PC-3 (cell line): Measurements from ENCODE around the gene USP54. TPM values are rescaled to one million over a fixed set of nuclear protein-coding genes. Genes with fewer than 3 reads are reported as not detected.

Source experiments
- ATAC-seq: fragments of 200-7000 bp; cut with Tn5 transposase; 2 replicates; pipeline ENCODE4 v1.9.1; 2020; ENCODE audit warnings: mild to moderate bottlenecking, moderate library complexity
- BruUV-seq: library from RNA; stranded (reverse); fragments of 400-500 nt; replicated peaks from 2 replicates; lab custom pipeline; 2021; lab: Mats Ljungman, UMichigan
- CTCF ChIA-PET: fragments of 300-600 bp; sonication (Branson Sonifier 250); formaldehyde crosslinking; loops from one replicate; lab custom pipeline; 2022; ENCODE audit warnings: antibody characterized with exemption; lab: Charles Lee
- POLR2A ChIA-PET: fragments of 300-600 bp; sonication (Branson Sonifier 250); formaldehyde crosslinking; loops from one replicate; lab custom pipeline; 2022; ENCODE audit warnings: antibody characterized with exemption; ENCODE audit not compliant: unreplicated experiment; lab: Charles Lee
- DNase-seq: peaks from one replicate; pipeline ENCODE4 v3.0.0-alpha.2; 2015
- H2AFZ ChIP-seq: fragments of 300-600 bp; sonication (generic); 2 replicates; pipeline ENCODE4 v1.6.0; 2016; ENCODE audit warnings: antibody characterized with exemption, low read length
- H3F3A ChIP-seq: fragments of 300-600 bp; sonication (generic); one replicate; pipeline ENCODE4 v1.6.0; 2017; ENCODE audit warnings: antibody characterized with exemption, low read length, control low read depth, mild to moderate bottlenecking; ENCODE audit not compliant: unreplicated experiment
- H3K27ac ChIP-seq: fragments of 300-600 bp; sonication (generic); 2 replicates; pipeline ENCODE4 v1.5.1; 2016; ENCODE audit warnings: mild to moderate bottlenecking, low read length
- H3K27me3 ChIP-seq: fragments of 300-600 bp; sonication (generic); 2 replicates; pipeline ENCODE4 v1.6.1; 2016; ENCODE audit warnings: low read length, mixed read lengths
- H3K36me3 ChIP-seq: fragments of 300-600 bp; sonication (generic); 2 replicates; pipeline ENCODE4 v1.6.1; 2016; ENCODE audit warnings: low read depth, mixed run types, low read length, mixed read lengths
- H3K4me1 ChIP-seq: fragments of 300-600 bp; sonication (generic); 2 replicates; pipeline ENCODE4 v1.5.1; 2016; ENCODE audit warnings: low read length; ENCODE audit not compliant: insufficient read depth
- H3K4me2 ChIP-seq: fragments of 300-600 bp; sonication (generic); 2 replicates; pipeline ENCODE4 v1.6.0; 2016; ENCODE audit warnings: low read length
- H3K4me3 ChIP-seq: fragments of 300-600 bp; sonication (generic); 2 replicates; pipeline ENCODE4 v1.5.1; 2016; ENCODE audit warnings: mild to moderate bottlenecking, low read length, mixed read lengths
- H3K79me2 ChIP-seq: fragments of 300-600 bp; sonication (generic); 2 replicates; pipeline ENCODE4 v1.6.1; 2017; ENCODE audit warnings: low read length, mixed read lengths
- H3K9ac ChIP-seq: fragments of 300-600 bp; sonication (generic); 2 replicates; pipeline ENCODE4 v1.6.0; 2016; ENCODE audit warnings: mild to moderate bottlenecking, low read length
- H3K9me2 ChIP-seq: fragments of 300-600 bp; sonication (generic); replicated peaks from 2 replicates; pipeline ENCODE4 v1.6.1; 2016; ENCODE audit warnings: mixed run types, low read length, mixed read lengths
- H3K9me3 ChIP-seq: fragments of 300-600 bp; sonication (generic); 2 replicates; pipeline ENCODE4 v1.6.1; 2016; ENCODE audit warnings: low read length, mixed read lengths
- H4K20me1 ChIP-seq: fragments of 300-600 bp; sonication (generic); 2 replicates; pipeline ENCODE4 v1.6.1; 2016; ENCODE audit warnings: low read length, mixed read lengths
- CTCF ChIP-seq: fragments of 300-600 bp; sonication (generic); conservative IDR thresholded peaks from 2 replicates; pipeline ENCODE4 v1.5.1; 2017; ENCODE audit warnings: antibody characterized with exemption, low read depth, mild to moderate bottlenecking, low read length
- EZH2 ChIP-seq: fragments of 300-600 bp; sonication (generic); IDR thresholded peaks from one replicate; pipeline ENCODE4 v1.6.1; 2017; ENCODE audit warnings: antibody characterized with exemption, mild to moderate bottlenecking, low read length; ENCODE audit not compliant: unreplicated experiment
- EZH2phosphoT487 ChIP-seq: fragments of 300-600 bp; sonication (generic); IDR thresholded peaks from 2 replicates; pipeline ENCODE4 v1.6.1; 2018; ENCODE audit warnings: mild to moderate bottlenecking, antibody characterized with exemption, low read length, borderline replicate concordance
- intact Hi-C: fragments of 100-400 bp; cut with micrococcal nuclease; formaldehyde crosslinking; loops from 2 replicates; pipeline ENCODE4 v1.9.0; 2023
- total RNA-seq: library from RNA; depleted of rRNA; stranded (reverse); fragments of >200 nt; gene quantifications from 2 replicates; pipeline ENCODE4 v1.2.3, GENCODE V29; 2014

The USP54 gene
- total RNA-seq, 1 experiment from 2014 or later = 43.7 TPM

DNA sequence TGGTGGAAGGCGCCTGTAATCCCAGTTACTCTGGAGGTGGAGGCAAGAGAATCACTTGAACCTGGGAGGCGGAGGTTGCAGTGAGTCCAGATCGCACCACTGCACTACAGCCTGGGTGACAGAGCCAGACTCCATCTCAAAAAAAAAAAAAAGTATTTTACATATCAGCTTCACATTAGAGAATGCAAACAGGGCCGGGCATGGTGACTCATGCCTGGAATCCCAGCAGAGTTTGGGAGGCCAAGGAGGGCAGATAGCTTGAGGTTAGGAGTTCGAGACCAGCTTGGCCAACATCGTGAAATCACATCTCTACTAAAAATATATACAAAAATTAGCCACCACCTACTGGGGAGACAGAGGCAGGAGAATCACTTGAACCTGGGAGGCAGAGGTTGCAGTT is 31.6 kb downstream of the USP54 start:
- Histone ChIP-seq H4K20me1 (no peaks in the 10 kb centered on the region), H2AFZ (no peak overlapping the region), H3K4me3 (no peak overlapping the region), H3K4me2 (no peak overlapping the region), H3K9me2 (no peaks in the 10 kb centered on the region), H3K36me3 (no peaks in the 10 kb centered on the region), H3K9me3 (no peaks in the 10 kb centered on the region), H3K79me2 (no peaks in the 10 kb centered on the region), H3K27me3 (no peaks in the 10 kb centered on the region), H3K4me1 (no peaks in the 10 kb centered on the region), H3F3A (no peaks in the 10 kb centered on the region), H3K9ac (no peak overlapping the region), H3K27ac (no peak overlapping the region)
- ATAC-seq = peak; percentile 61
- POLR2A ChIA-PET = no interaction called here
- BruUV-seq = no TSS peak
- TF ChIP-seq CTCF = no peak
- no peak for TF ChIP-seq EZH2
- no peak for TF ChIP-seq EZH2phosphoT487
- CTCF ChIA-PET = interaction anchor here (0.7 kb wide), 1 partner anchor 213 kb away, joined by 10 read pairs; no protein-coding TSS in a partner anchor
- DNase-seq = peak; percentile 70
- intact Hi-C loops = no loop called here

- ChIA-PET POLR2A (no interaction called here), CTCF (no interaction called here)
- no peak for ATAC-seq
- Histone ChIP-seq H4K20me1 (no peaks in the 10 kb centered on the region), H3K9ac (no peak overlapping the region), H3K36me3 (no peaks in the 10 kb centered on the region; the same call in none of the 2 replicates), H3K4me3 (no peak overlapping the region), H3K9me2 (no peaks in the 10 kb centered on the region), H3K4me2 (no peak overlapping the region), H3F3A (no peaks in the 10 kb centered on the region), H3K27ac (no peak overlapping the region), H3K27me3 (no peaks in the 10 kb centered on the region), H3K9me3 (no peaks in the 10 kb centered on the region), H2AFZ (no peak overlapping the region), H3K4me1 (no peaks in the 10 kb centered on the region), H3K79me2 (no peaks in the 10 kb centered on the region)
- TF ChIP-seq CTCF = no peak
- no peak for TF ChIP-seq EZH2phosphoT487
- TF ChIP-seq EZH2 = no peak
- no peak for DNase-seq
- no TSS peak for BruUV-seq
- intact Hi-C loops = no loop called here
Observed at GRCh38 chr10:73556855-73557254, 34.3 kb downstream of the USP54 start.

DNA sequence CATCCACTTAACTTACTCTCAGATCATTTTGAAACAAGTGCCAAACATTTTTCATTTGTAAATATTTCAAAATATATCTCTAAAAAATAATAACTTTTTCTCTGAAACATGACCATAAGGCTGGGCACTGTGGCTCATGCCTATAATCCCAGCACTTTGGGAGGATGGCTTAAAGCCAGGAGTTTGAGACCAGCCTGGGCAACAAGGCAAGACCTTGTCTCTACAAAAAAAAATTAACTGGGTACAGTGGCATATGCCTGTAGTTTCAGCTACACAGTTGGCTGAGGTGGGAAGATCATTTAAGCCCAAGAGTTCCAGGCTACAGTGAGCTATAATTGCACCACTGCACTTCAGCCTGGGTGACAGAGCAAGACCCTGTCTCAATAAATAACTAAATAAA is 36.4 kb downstream of the USP54 start:
- Histone ChIP-seq H3F3A (no peaks in the 10 kb centered on the region), H3K9ac (no peak overlapping the region), H2AFZ (no peak overlapping the region), H3K4me3 (no peak overlapping the region), H3K27me3 (no peaks in the 10 kb centered on the region), H3K36me3 (no peaks in the 10 kb centered on the region; the same call in none of the 2 replicates), H3K79me2 (no peaks in the 10 kb centered on the region), H3K9me3 (no peaks in the 10 kb centered on the region), H3K4me2 (no peak overlapping the region), H3K9me2 (no peaks in the 10 kb centered on the region), H3K4me1 (no peaks in the 10 kb centered on the region), H3K27ac (no peak overlapping the region), H4K20me1 (no peaks in the 10 kb centered on the region)
- CTCF ChIA-PET = no interaction called here
- no peak for ATAC-seq
- intact Hi-C loops = no loop called here
- no TSS peak for BruUV-seq
- POLR2A ChIA-PET = no interaction called here
- no peak for DNase-seq
- TF ChIP-seq EZH2phosphoT487 (no peak), EZH2 (no peak), CTCF (no peak)
